GM18526 (cell line): ENCODE measurements around the gene RSPH9.

Source experiments
- POLR2A ChIP-seq: IDR thresholded peaks from 3 replicates; pipeline ENCODE4 v1.6.1; 2011; ENCODE audit not compliant: insufficient read length; ENCODE audit errors: extremely low read depth

The RSPH9 gene

GRCh38 chr6:43707269-43707668 lies 62.4 kb downstream of the RSPH9 start:
- TF ChIP-seq POLR2A = no peak

GRCh38 chr6:43707767-43708166 lies 62.9 kb downstream of the RSPH9 start:
- no peak for TF ChIP-seq POLR2A

- no peak for TF ChIP-seq POLR2A
These were observed 64.2 kb downstream of the RSPH9 start for GRCh38 chr6:43708860-43709653.

GRCh38 chr6:43709654-43710303 lies 64.9 kb downstream of the RSPH9 start:
- TF ChIP-seq POLR2A = no peak

GRCh38 chr6:43710576-43710975 lies 65.7 kb downstream of the RSPH9 start:
- no peak for TF ChIP-seq POLR2A

GRCh38 chr6:43712579-43712978 lies 67.7 kb downstream of the RSPH9 start:
- TF ChIP-seq POLR2A = no peak

- no peak for TF ChIP-seq POLR2A
These were observed 68.9 kb downstream of the RSPH9 start for GRCh38 chr6:43713643-43714310.

- TF ChIP-seq POLR2A = no peak
These were observed 69.6 kb downstream of the RSPH9 start for GRCh38 chr6:43714311-43715055.

GRCh38 chr6:43715056-43715788 lies 70.4 kb downstream of the RSPH9 start:
- TF ChIP-seq POLR2A = no peak

GRCh38 chr6:43716099-43716498 lies 71.3 kb downstream of the RSPH9 start:
- no peak for TF ChIP-seq POLR2A

GRCh38 chr6:43717389-43717788 lies 72.6 kb downstream of the RSPH9 start:
- TF ChIP-seq POLR2A = no peak

- TF ChIP-seq POLR2A = no peak
These were observed 73.0 kb downstream of the RSPH9 start for GRCh38 chr6:43717822-43718221.

- no peak for TF ChIP-seq POLR2A
These were observed 73.7 kb downstream of the RSPH9 start for GRCh38 chr6:43718387-43719105.

- no peak for TF ChIP-seq POLR2A
These were observed 74.7 kb downstream of the RSPH9 start for GRCh38 chr6:43719511-43719910.
